HFFc6 (cell line): ENCODE data around the gene FAR1. TPM values are rescaled to one million over a fixed set of nuclear protein-coding genes. Genes with fewer than 3 reads are reported as not detected.

Experiments
- DNase-seq: peaks from one replicate; pipeline ENCODE4 v3.0.0-alpha.2; 2018
- H3K27ac Mint-ChIP-seq: 2 replicates; pipeline ENCODE4 v1.8.0; 2020; ENCODE audit warnings: mild to moderate bottlenecking, mixed read lengths
- H3K27me3 Mint-ChIP-seq: 2 replicates; pipeline ENCODE4 v1.8.0; 2021; ENCODE audit warnings: mild to moderate bottlenecking, moderate library complexity, mixed read lengths; ENCODE audit not compliant: insufficient read depth
- H3K36me3 Mint-ChIP-seq: 2 replicates; pipeline ENCODE4 v1.8.0; 2021; ENCODE audit warnings: low read depth, mixed read lengths
- H3K4me1 Mint-ChIP-seq: 2 replicates; pipeline ENCODE4 v1.8.0; 2020; ENCODE audit warnings: low read depth, mixed read lengths
- H3K4me3 Mint-ChIP-seq: 2 replicates; pipeline ENCODE4 v1.8.0; 2020; ENCODE audit warnings: mild to moderate bottlenecking, moderate library complexity, mixed read lengths
- H3K9me3 Mint-ChIP-seq: 2 replicates; pipeline ENCODE4 v1.8.0; 2020; ENCODE audit warnings: mild to moderate bottlenecking, mixed read lengths
- CTCF ChIP-seq: fragments of 200-600 bp; sonication (generic); IDR thresholded peaks from 2 replicates; pipeline ENCODE4 v1.5.0; 2021; ENCODE audit warnings: antibody characterized with exemption, mild to moderate bottlenecking
- total RNA-seq, 6 experiments: library from RNA; stranded (reverse); fragmentation: NEBNext Ultra II Directional; extraction: Animal tissue kit (Norgen Biotek cat#: 25700); gene quantifications; 2 replicates in 1 of 6; 3 replicates in 5 of 6; pipeline ENCODE4 v1.2.3, GENCODE V29; 2021

Gene FAR1
- total RNA-seq, 6 experiments from 2014 or later = 40.8 to 59.5 (median 44.2) TPM

GRCh38 chr11:13635804-13636203, 32.7 kb upstream of the FAR1 start:
- DNase-seq = no peak
- no peaks in the 10 kb centered on the region; the same call in 1 of the 2 replicates for H3K27me3 Mint-ChIP-seq
- H3K27ac Mint-ChIP-seq = no peak overlapping the region
- TF ChIP-seq CTCF = no peak
- no peaks in the 10 kb centered on the region for H3K9me3 Mint-ChIP-seq
- no peak overlapping the region for H3K4me3 Mint-ChIP-seq
- no peaks in the 10 kb centered on the region for H3K36me3 Mint-ChIP-seq
- H3K4me1 Mint-ChIP-seq = no peaks in the 10 kb centered on the region

GRCh38 chr11:13637125-13638069, 31.1 kb upstream of the FAR1 start:
- H3K4me3 Mint-ChIP-seq = no peak overlapping the region
- no peaks in the 10 kb centered on the region for H3K36me3 Mint-ChIP-seq
- H3K27me3 Mint-ChIP-seq = no peaks in the 10 kb centered on the region; the same call in 1 of the 2 replicates
- H3K4me1 Mint-ChIP-seq = no peaks in the 10 kb centered on the region
- no peak for DNase-seq
- no peak for TF ChIP-seq CTCF
- no peaks in the 10 kb centered on the region for H3K9me3 Mint-ChIP-seq
- H3K27ac Mint-ChIP-seq = no peak overlapping the region

- Mint-ChIP-seq H3K4me1 (no peaks in the 10 kb centered on the region), H3K27ac (no peak overlapping the region), H3K4me3 (no peak overlapping the region), H3K27me3 (no peaks in the 10 kb centered on the region; the same call in 1 of the 2 replicates), H3K36me3 (no peaks in the 10 kb centered on the region), H3K9me3 (no peaks in the 10 kb centered on the region)
- no peak for DNase-seq
- no peak for TF ChIP-seq CTCF
Observed at GRCh38 chr11:13638422-13638821, 30.0 kb upstream of the FAR1 start.

GRCh38 chr11:13644997-13645687, 23.3 kb upstream of the FAR1 start:
- H3K36me3 Mint-ChIP-seq = no peaks in the 10 kb centered on the region
- H3K4me1 Mint-ChIP-seq = no peaks in the 10 kb centered on the region
- no peak overlapping the region for H3K27ac Mint-ChIP-seq
- no peak for TF ChIP-seq CTCF
- H3K4me3 Mint-ChIP-seq = no peak overlapping the region
- DNase-seq = no peak
- H3K27me3 Mint-ChIP-seq = no peaks in the 10 kb centered on the region; the same call in 1 of the 2 replicates
- no peaks in the 10 kb centered on the region for H3K9me3 Mint-ChIP-seq

- H3K36me3 Mint-ChIP-seq = no peaks in the 10 kb centered on the region
- H3K27me3 Mint-ChIP-seq = peaks cover 9% of the 10 kb centered on the region
- no peaks in the 10 kb centered on the region for H3K4me1 Mint-ChIP-seq
- H3K9me3 Mint-ChIP-seq = no peaks in the 10 kb centered on the region
- no peak for DNase-seq
- H3K4me3 Mint-ChIP-seq = no peak overlapping the region
- no peak overlapping the region for H3K27ac Mint-ChIP-seq
- TF ChIP-seq CTCF = no peak
Observed at GRCh38 chr11:13647391-13647790, 21.1 kb upstream of the FAR1 start.
